T-helper 17 cell (primary cell): ENCODE measurements around the gene ADAMTS14. TPM values are rescaled to one million over a fixed set of nuclear protein-coding genes. Genes with fewer than 3 reads are reported as not detected.

Experiments
- ATAC-seq: fragments of 150-1000 bp; cut with Tn5 transposase; 2 replicates; pipeline ENCODE4 v1.10.0; 2021; ENCODE audit warnings: mild to moderate bottlenecking, moderate library complexity
- DNase-seq, 3 donors: peaks; one replicate each; pipeline versions ENCODE4 v3.0.0 to v3.0.0-alpha.2; 2020 to 2021
- H3K9me3 ChIP-seq: one replicate; pipeline ENCODE4 v1.7.0; 2013; ENCODE audit warnings: low read length, mild to moderate bottlenecking; ENCODE audit not compliant: control insufficient read depth, poor library complexity, severe bottlenecking
- H3K27ac Mint-ChIP-seq: one replicate; pipeline ENCODE4 v1.8.0; 2022; ENCODE audit warnings: mild to moderate bottlenecking, moderate library complexity, mixed read lengths
- H3K27me3 Mint-ChIP-seq: one replicate; pipeline ENCODE4 v1.8.0; 2022; ENCODE audit warnings: mixed read lengths
- H3K36me3 Mint-ChIP-seq: one replicate; pipeline ENCODE4 v1.8.0; 2022; ENCODE audit warnings: low read depth, mixed read lengths
- H3K4me1 Mint-ChIP-seq: one replicate; pipeline ENCODE4 v1.8.0; 2022; ENCODE audit warnings: mild to moderate bottlenecking, mixed read lengths
- H3K4me3 Mint-ChIP-seq: one replicate; pipeline ENCODE4 v1.8.0; 2022; ENCODE audit warnings: mild to moderate bottlenecking, moderate library complexity, mixed read lengths
- total RNA-seq, 4 donors: library from RNA in 2 of 4; stranded (reverse) in 2 of 4; gene quantifications; one replicate each; pipeline ENCODE4 v1.2.3 and lab custom pipeline; 2022 to 2026

Gene ADAMTS14
- total RNA-seq, 2 donors from 2014 or later, result not detected

- Mint-ChIP-seq H3K4me3 (no peak overlapping the region), H3K4me1 (peaks cover 9% of the 10 kb centered on the region), H3K27me3 (peaks cover 52% of the 10 kb centered on the region), H3K36me3 (peaks cover 9% of the 10 kb centered on the region), H3K27ac (no peak overlapping the region)
- ATAC-seq (no peak), DNase-seq (no peak)
- no peaks in the 10 kb centered on the region for H3K9me3 ChIP-seq
These were observed 3.3 kb downstream of the ADAMTS14 start for GRCh38 chr10:70675496-70676161.

GRCh38 chr10:70676511-70676910 is 4.2 kb downstream of the ADAMTS14 start:
- ATAC-seq (no peak), DNase-seq (no peak)
- Mint-ChIP-seq H3K27me3 (peaks cover 45% of the 10 kb centered on the region), H3K4me3 (no peak overlapping the region), H3K27ac (no peak overlapping the region), H3K36me3 (peaks cover 9% of the 10 kb centered on the region), H3K4me1 (peaks cover 9% of the 10 kb centered on the region)
- no peaks in the 10 kb centered on the region for H3K9me3 ChIP-seq

GRCh38 chr10:70677016-70677415 is 4.7 kb downstream of the ADAMTS14 start:
- no peaks in the 10 kb centered on the region for H3K9me3 ChIP-seq
- Mint-ChIP-seq H3K27me3 (peaks cover 44% of the 10 kb centered on the region), H3K36me3 (peaks cover 6% of the 10 kb centered on the region), H3K4me1 (peaks cover 9% of the 10 kb centered on the region), H3K4me3 (no peak overlapping the region), H3K27ac (no peak overlapping the region)
- DNase-seq (no peak), ATAC-seq (no peak)

DNA sequence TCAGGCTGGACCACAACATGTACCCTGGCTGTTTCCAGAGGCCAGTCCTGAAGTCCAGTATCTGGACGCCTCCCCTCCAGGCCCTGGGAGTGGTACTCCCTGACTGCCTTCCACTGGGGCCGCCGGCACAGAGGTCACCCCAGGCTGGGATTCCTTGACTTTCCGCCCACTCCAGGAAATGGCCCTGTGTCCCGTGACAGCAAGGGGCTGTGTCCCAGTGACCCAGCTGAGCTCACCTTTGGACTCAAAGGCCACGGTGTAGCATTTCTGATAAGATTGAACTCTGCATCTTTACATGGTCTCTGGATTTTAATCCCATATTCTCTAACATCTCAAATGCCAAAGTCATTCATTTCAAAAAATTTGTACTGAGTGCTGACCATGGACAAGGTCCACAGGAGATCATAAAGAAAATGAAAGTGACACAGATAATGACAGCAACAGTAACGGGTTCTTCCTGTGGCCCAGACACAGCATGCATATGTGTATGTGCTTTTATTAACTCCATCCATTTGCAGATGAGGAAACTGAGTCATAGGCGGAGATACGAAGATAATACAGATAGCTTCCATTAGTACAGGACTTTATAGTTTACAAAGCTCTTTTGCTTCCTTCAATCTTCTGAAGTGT is 5.4 kb downstream of the ADAMTS14 start:
- peaks cover 6% of the 10 kb centered on the region for H3K36me3 Mint-ChIP-seq
- H3K27ac Mint-ChIP-seq, result no peak overlapping the region
- H3K4me3 Mint-ChIP-seq, result no peak overlapping the region
- H3K9me3 ChIP-seq, result no peaks in the 10 kb centered on the region
- DNase-seq (no peak), ATAC-seq (no peak)
- H3K4me1 Mint-ChIP-seq, result peaks cover 9% of the 10 kb centered on the region
- H3K27me3 Mint-ChIP-seq, result peaks cover 44% of the 10 kb centered on the region

GRCh38 chr10:70678250-70678635 is 5.9 kb downstream of the ADAMTS14 start:
- no peak overlapping the region for H3K4me3 Mint-ChIP-seq
- peaks cover 7% of the 10 kb centered on the region for H3K4me1 Mint-ChIP-seq
- ATAC-seq (no peak), DNase-seq (no peak)
- peaks cover 39% of the 10 kb centered on the region for H3K27me3 Mint-ChIP-seq
- H3K36me3 Mint-ChIP-seq, result peaks cover 1% of the 10 kb centered on the region
- H3K9me3 ChIP-seq, result no peaks in the 10 kb centered on the region
- no peak overlapping the region for H3K27ac Mint-ChIP-seq

DNA sequence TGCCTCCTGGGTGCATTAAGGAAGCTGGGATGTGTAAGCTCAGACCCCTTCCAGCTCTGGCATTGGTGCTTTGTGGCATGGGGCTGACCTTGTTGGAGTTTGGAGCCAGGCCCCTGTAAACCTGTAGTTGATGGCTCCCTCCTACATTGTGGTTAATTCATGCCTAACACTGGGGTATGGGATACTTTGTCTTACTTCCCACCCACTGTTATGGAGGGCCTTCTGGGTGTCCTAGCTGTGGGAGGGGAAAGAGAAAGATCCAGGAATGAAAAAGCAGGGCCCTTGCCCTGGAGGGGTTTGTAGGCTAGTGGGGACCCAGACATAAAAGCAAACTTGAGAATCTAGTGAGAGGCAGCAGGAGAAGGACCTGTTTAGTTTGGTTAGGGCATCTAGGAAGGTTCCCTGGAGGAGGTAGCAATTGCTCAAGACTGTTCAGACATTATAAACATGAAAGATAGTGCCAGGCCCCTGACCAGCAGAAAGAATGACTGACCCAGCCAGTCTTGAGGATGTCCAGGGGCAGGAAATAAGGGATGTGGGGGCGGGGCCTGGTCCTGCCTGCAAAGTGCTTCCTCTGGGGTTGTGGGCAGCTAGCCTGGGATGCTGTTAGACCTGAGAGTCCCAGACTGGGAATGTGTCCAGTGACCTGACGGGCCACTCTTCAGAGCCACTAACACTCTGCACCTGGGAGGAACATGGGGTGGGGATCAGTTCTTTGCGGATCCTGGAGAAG is 6.6 kb downstream of the ADAMTS14 start:
- no peak for DNase-seq
- peaks cover 4% of the 10 kb centered on the region for H3K4me1 Mint-ChIP-seq
- H3K27me3 Mint-ChIP-seq, result peaks cover 32% of the 10 kb centered on the region
- no peak overlapping the region for H3K4me3 Mint-ChIP-seq
- H3K9me3 ChIP-seq, result no peaks in the 10 kb centered on the region
- H3K36me3 Mint-ChIP-seq, result no peaks in the 10 kb centered on the region
- ATAC-seq, result no peak
- H3K27ac Mint-ChIP-seq, result no peak overlapping the region

GRCh38 chr10:70679498-70679897 is 7.2 kb downstream of the ADAMTS14 start:
- ATAC-seq, result no peak
- no peaks in the 10 kb centered on the region for H3K9me3 ChIP-seq
- no peaks in the 10 kb centered on the region for H3K36me3 Mint-ChIP-seq
- no peak for DNase-seq
- peaks cover 4% of the 10 kb centered on the region for H3K4me1 Mint-ChIP-seq
- no peak overlapping the region for H3K4me3 Mint-ChIP-seq
- H3K27ac Mint-ChIP-seq, result no peak overlapping the region
- peaks cover 27% of the 10 kb centered on the region for H3K27me3 Mint-ChIP-seq

GRCh38 chr10:70680899-70681730 is 8.8 kb downstream of the ADAMTS14 start:
- H3K36me3 Mint-ChIP-seq, result no peaks in the 10 kb centered on the region
- H3K27me3 Mint-ChIP-seq, result peaks cover 10% of the 10 kb centered on the region
- ATAC-seq (no peak), DNase-seq (no peak)
- no peak overlapping the region for H3K4me3 Mint-ChIP-seq
- H3K4me1 Mint-ChIP-seq, result peaks cover 6% of the 10 kb centered on the region
- no peaks in the 10 kb centered on the region for H3K9me3 ChIP-seq
- no peak overlapping the region for H3K27ac Mint-ChIP-seq

GRCh38 chr10:70681731-70682005 is 9.4 kb downstream of the ADAMTS14 start:
- H3K27ac Mint-ChIP-seq, result no peak overlapping the region
- ATAC-seq, result no peak
- H3K27me3 Mint-ChIP-seq, result peaks cover 5% of the 10 kb centered on the region
- DNase-seq, result no peak
- peaks cover 6% of the 10 kb centered on the region for H3K4me1 Mint-ChIP-seq
- no peak overlapping the region for H3K4me3 Mint-ChIP-seq
- H3K36me3 Mint-ChIP-seq, result no peaks in the 10 kb centered on the region
- no peaks in the 10 kb centered on the region for H3K9me3 ChIP-seq

- Mint-ChIP-seq H3K36me3 (no peaks in the 10 kb centered on the region), H3K4me3 (no peak overlapping the region), H3K4me1 (peaks cover 6% of the 10 kb centered on the region), H3K27ac (no peak overlapping the region), H3K27me3 (peaks cover 5% of the 10 kb centered on the region)
- no peaks in the 10 kb centered on the region for H3K9me3 ChIP-seq
- DNase-seq, result no peak
- no peak for ATAC-seq
These were observed 10.8 kb downstream of the ADAMTS14 start for GRCh38 chr10:70682920-70683600.

- no peak for DNase-seq
- ATAC-seq, result no peak
- H3K27ac Mint-ChIP-seq, result no peak overlapping the region
- no peak overlapping the region for H3K4me3 Mint-ChIP-seq
- H3K27me3 Mint-ChIP-seq, result peaks cover 5% of the 10 kb centered on the region
- H3K36me3 Mint-ChIP-seq, result no peaks in the 10 kb centered on the region
- peaks cover 4% of the 10 kb centered on the region for H3K4me1 Mint-ChIP-seq
- H3K9me3 ChIP-seq, result no peaks in the 10 kb centered on the region
These were observed 11.3 kb downstream of the ADAMTS14 start for GRCh38 chr10:70683601-70683934.

DNA sequence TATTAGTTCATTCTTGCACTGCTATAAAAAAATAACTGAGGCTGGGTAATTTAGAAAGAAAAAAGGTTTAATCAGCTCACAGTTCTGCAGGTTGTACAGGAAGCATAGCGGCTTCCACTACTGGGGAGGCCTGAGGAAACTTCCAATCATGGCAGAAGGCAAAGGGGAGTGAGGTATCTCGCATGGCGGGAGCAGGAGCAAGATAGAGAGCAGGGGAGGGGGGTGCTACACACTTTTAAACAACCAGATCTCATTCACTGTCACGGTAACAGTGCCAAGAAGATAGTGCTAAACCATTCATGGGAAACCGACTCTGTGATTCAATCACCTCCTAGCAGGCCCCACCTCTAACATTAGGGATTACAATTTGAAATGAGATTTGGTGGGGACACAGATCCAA is 11.6 kb downstream of the ADAMTS14 start:
- no peaks in the 10 kb centered on the region for H3K36me3 Mint-ChIP-seq
- no peak overlapping the region for H3K4me3 Mint-ChIP-seq
- no peaks in the 10 kb centered on the region for H3K9me3 ChIP-seq
- H3K4me1 Mint-ChIP-seq, result peaks cover 4% of the 10 kb centered on the region
- DNase-seq (no peak), ATAC-seq (no peak)
- H3K27me3 Mint-ChIP-seq, result peaks cover 5% of the 10 kb centered on the region
- no peak overlapping the region for H3K27ac Mint-ChIP-seq

DNA sequence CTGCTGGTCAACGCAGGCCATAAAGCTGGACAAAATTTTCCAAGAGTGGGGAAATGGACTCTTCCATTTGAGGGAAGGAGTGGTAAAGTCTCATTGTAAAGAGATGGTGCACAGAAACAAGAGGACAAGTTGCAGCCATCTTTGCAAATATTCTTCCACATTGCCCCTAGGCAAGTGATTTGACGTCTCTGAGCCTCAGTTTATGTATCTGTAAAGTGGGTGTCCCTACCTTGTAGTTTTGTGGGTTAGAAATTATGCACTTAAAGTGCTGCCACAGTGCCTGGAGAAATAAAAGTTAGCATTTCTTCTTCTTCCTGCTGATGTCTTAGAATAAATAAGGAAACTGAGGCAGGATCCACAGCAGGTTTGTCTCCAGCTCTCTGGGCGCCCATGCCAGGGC is 12.1 kb downstream of the ADAMTS14 start:
- Mint-ChIP-seq H3K27ac (no peak overlapping the region), H3K36me3 (no peaks in the 10 kb centered on the region), H3K4me3 (no peak overlapping the region), H3K27me3 (peaks cover 5% of the 10 kb centered on the region), H3K4me1 (peaks cover 4% of the 10 kb centered on the region)
- no peak for ATAC-seq
- no peaks in the 10 kb centered on the region for H3K9me3 ChIP-seq
- no peak for DNase-seq
